Head of caudate nucleus (tissue), 42 donors: ENCODE results near the gene GPRIN1.

Experiments used
- DNase-seq, 42 donors: peaks; one replicate each; pipeline versions ENCODE4 v3.0.0 to v3.0.0-alpha.2; 2020 to 2021; ENCODE audit warnings: mixed read lengths in 7 of 42
- intact Hi-C: fragments of 100-400 bp; cut with DNase I; formaldehyde crosslinking; loops from one replicate; pipeline ENCODE4 v1.15.0; 2022

The GPRIN1 gene

GRCh38 chr5:176644878-176645670 is 35.1 kb upstream of the GPRIN1 start:
- intact Hi-C loops = no loop called here

GRCh38 chr5:176644294-176644693 is 34.3 kb upstream of the GPRIN1 start:
- intact Hi-C loops = no loop called here
- DNase-seq = no peak

More at GRCh38 chr5:176644878-176645670, 35.1 kb upstream of the GPRIN1 start:
- DNase-seq = no peak

GRCh38 chr5:176643491-176644219 is 33.7 kb upstream of the GPRIN1 start:
- intact Hi-C loops = no loop called here
- no peak for DNase-seq

GRCh38 chr5:176642675-176643490 is 32.9 kb upstream of the GPRIN1 start:
- DNase-seq = no peak
- intact Hi-C loops = no loop called here

GRCh38 chr5:176640616-176641015 is 30.7 kb upstream of the GPRIN1 start:
- no peak for DNase-seq
- intact Hi-C loops = no loop called here

GRCh38 chr5:176639981-176640380 is 30.0 kb upstream of the GPRIN1 start:
- DNase-seq = peak in 41 of 42 donors; percentile 27 to 82 (median 63)
- intact Hi-C loops = no loop called here

GRCh38 chr5:176639208-176639607 is 29.3 kb upstream of the GPRIN1 start:
- no peak for DNase-seq

GRCh38 chr5:176638437-176638836 is 28.5 kb upstream of the GPRIN1 start:
- intact Hi-C loops = no loop called here
- DNase-seq = no peak

More at GRCh38 chr5:176639208-176639607, 29.3 kb upstream of the GPRIN1 start:
- intact Hi-C loops = no loop called here

GRCh38 chr5:176637556-176637955 is 27.6 kb upstream of the GPRIN1 start:
- intact Hi-C loops = no loop called here
- no peak for DNase-seq

- no peak for DNase-seq
- intact Hi-C loops = no loop called here
Observed at GRCh38 chr5:176636426-176636825, 26.5 kb upstream of the GPRIN1 start.

GRCh38 chr5:176633598-176633997 is 23.6 kb upstream of the GPRIN1 start:
- intact Hi-C loops = no loop called here
- DNase-seq = no peak

- no peak for DNase-seq
- intact Hi-C loops = no loop called here
Observed at GRCh38 chr5:176632745-176633144, 22.8 kb upstream of the GPRIN1 start.

- intact Hi-C loops = no loop called here
- DNase-seq = no peak
Observed at GRCh38 chr5:176631383-176632200, 21.6 kb upstream of the GPRIN1 start.

GRCh38 chr5:176630681-176631222 is 20.8 kb upstream of the GPRIN1 start:
- intact Hi-C loops = no loop called here
- no peak for DNase-seq

- DNase-seq = peak in 39 of 42 donors; percentile 34 to 84 (median 66)
- intact Hi-C loops = no loop called here
Observed at GRCh38 chr5:176629853-176630680, 20.1 kb upstream of the GPRIN1 start, which contains the start of the genes EIF4E1B and SNCB. Gene EIF4E1B, plus strand, starts transcription at chr5:176630675. Its CDS starts 12,113 bp downstream, at chr5:176642788. Gene SNCB, minus strand, starts transcription at chr5:176630534. Its CDS starts 880 bp downstream, at chr5:176629654.

GRCh38 chr5:176629317-176629852 is 19.4 kb upstream of the GPRIN1 start:
- intact Hi-C loops = no loop called here
- no peak for DNase-seq
